ENCODE results near the gene EIF3D. TPM values are rescaled to one million over a fixed set of nuclear protein-coding genes. Genes with fewer than 3 reads are reported as not detected.

EIF3D gene
- total and polyA plus RNA-seq, 9 of the 15 experiments (the other 6 are each of a cell fraction or from before 2014, with no cell fraction given) = 191 to 422 (median 279) TPM

DNA sequence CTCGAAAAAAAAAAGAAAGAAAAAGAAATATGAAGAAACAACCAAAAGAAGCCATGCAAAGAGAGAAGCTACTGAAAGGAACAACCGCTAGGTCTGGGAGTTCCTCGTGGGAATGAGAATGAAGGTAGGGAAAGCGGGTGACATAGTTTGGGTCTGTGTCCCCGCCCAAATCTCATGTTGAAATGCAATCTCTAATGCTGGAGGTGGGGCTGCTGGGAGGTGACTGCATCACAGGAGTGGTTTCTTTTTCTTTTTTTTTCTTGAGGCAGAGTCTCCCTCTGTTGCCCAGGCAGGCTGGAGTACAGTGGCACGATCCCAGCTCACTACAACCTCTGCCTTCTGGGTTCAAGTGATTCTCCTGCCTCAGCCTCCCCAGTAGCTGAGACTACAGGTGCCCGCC, 37.8 kb downstream of the EIF3D start (continued):
- TF ChIP-seq ATF1 (CRISPR knock-in tag; IDR thresholded peaks at IDR 0.05) (no peak), ATF1 (tag; IDR thresholded peaks at IDR 0.05) (no peak), RBFOX2 (IDR thresholded peaks at IDR 0.05; ENCODE audit: low read depth, low read length) (no peak)

DNA sequence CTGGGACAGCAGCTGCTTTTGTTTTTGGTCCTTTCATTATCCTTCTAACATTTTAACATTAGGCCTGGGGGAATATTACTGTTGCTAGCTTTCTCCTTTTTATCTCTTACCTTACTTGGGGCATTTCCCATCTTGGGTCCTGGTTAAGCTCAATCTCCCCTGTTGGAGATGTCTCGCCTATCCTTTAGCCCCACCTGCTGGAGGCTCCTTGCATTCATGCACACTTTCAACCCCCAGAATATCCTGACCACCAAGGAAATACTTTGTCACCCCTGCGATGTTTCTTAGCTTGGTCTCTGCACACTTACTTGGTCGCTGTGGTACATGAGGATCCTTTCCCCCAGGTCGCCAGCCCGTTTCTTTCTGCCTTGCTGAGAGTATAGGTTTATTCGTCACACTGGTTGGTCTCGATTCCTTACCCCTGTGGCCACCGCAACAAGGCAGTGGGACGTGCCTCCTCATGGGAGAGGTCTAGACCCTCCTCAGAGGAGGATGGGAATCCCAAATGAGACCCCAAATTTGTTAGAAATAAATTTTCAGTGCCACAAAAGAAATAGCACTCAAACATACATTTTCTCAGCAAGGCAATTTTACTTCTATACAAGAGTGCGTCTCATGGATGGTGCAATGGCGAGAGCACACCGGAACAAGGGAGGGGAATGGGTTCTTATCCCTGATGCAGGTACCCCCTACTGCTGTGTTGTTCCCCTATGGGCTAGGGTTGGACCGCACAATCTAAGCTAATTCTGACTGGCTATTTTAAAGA, 42.2 kb downstream of the EIF3D start:
- Histone ChIP-seq H3K27ac (ENCODE audit: extremely low read depth, low read depth, low read length) (no peak overlapping the region), H3K36me3 (ENCODE audit: control insufficient read depth, insufficient read depth, low read length) (peaks cover 41% of the 10 kb centered on the region; the same call in 2 of the 3 replicates), H2AFZ (ENCODE audit: low read depth, low read length) (no peak overlapping the region), H3K9ac (ENCODE audit: insufficient read depth in 1 of 2, low read depth in 2 of 2, low read length in 2 of 2) (no peak overlapping the region), H4K20me1 (replicated peaks; ENCODE audit: control insufficient read depth, insufficient read depth, low read length) (no peaks in the 10 kb centered on the region), H3K9me3 (replicated peaks; ENCODE audit: control insufficient read depth, insufficient read depth, low read depth, low read length) (peaks cover 8% of the 10 kb centered on the region), H3K27me3 (ENCODE audit: control insufficient read depth in 2 of 2, insufficient read depth in 2 of 2, low read length in 2 of 2) (no peaks in the 10 kb centered on the region), H3K9me1 (ENCODE audit: control insufficient read depth, insufficient read depth, low read length) (no peaks in the 10 kb centered on the region), H3K4me1 (replicated peaks in 1 of 2; ENCODE audit: control insufficient read depth in 2 of 2, insufficient read depth in 2 of 2, low read length in 2 of 2) (peaks cover 0 to 7% of the 10 kb centered on the region in 2 experiments; a peak in 3 of 5 replicates), H3K79me2 (ENCODE audit: control insufficient read depth, insufficient read depth, low read length) (no peaks in the 10 kb centered on the region), H3K4me2 (ENCODE audit: insufficient read depth, low read length) (no peak overlapping the region), H3K4me3 (no peak overlapping the region)
- DNase-seq (ENCODE audit: extremely low read depth in 1 of 4, low spot score in 3 of 4) (peak in 2 of 4 experiments; percentile 22 to 61), ATAC-seq (0 out of 3 replicates have a peak, but pooled peaks have one; percentile 26), FAIRE-seq (peak; percentile 79)
- CTCF ChIA-PET (ENCODE audit: low intra/inter-chr PET ratio) = interaction anchor here (1.1 kb wide), 1 partner anchor 185 kb away, joined by 5 read pairs; no protein-coding TSS in a partner anchor
- no TSS peak for BruUV-seq (replicated peaks)
- in situ Hi-C loops (cut with MboI) = no loop called here
- POLR2A ChIA-PET = interaction anchor here (0.7 to 1.1 kb wide), 2 partner anchors 11 to 247 kb away, joined by 3 to 5 read pairs; partner anchors contain the start of gene APOL2
- intact Hi-C loops (cut with micrococcal nuclease) = no loop called here
- WGBS (ENCODE audit: insufficient coverage, low coverage, missing lambda C conversion rate) = 83% methylated on average over 13 of the region's 13 CpGs
- TF ChIP-seq CBX3 (IDR thresholded peaks at IDR 0.05; ENCODE audit: borderline replicate concordance in 1 of 2, low read length in 2 of 2) = peak in 1 of 2 experiments; percentile 85; a peak in 1 of 3 replicates
- TF ChIP-seq ARID2 (IDR thresholded peaks at IDR 0.05) = peak; percentile 46; the same call in 1 of the 2 replicates
- peak; percentile 62; the same call in 1 of the 2 replicates for TF ChIP-seq CBX5 (IDR thresholded peaks at IDR 0.05; ENCODE audit: borderline replicate concordance, low read depth)
- peak; percentile 31 to 69; a peak in 3 of 4 replicates for TF ChIP-seq RAD21 (CRISPR knock-in tag; conservative IDR thresholded peaks at IDR 0.05 in 1 of 2, IDR thresholded peaks at IDR 0.05 in 1 of 2)
- TF ChIP-seq SMAD1 (IDR thresholded peaks at IDR 0.05; ENCODE audit: low read depth, low read length, partially characterized antibody) = no peak
- TF ChIP-seq CC2D1A (IDR thresholded peaks at IDR 0.05) = peak; percentile 49; the same call in 1 of the 2 replicates
- peak; percentile 49; the same call in 1 of the 2 replicates for TF ChIP-seq SMC3 (conservative IDR thresholded peaks at IDR 0.05; ENCODE audit: insufficient read depth, low read depth, low read length)
- TF ChIP-seq, protein P1, sequence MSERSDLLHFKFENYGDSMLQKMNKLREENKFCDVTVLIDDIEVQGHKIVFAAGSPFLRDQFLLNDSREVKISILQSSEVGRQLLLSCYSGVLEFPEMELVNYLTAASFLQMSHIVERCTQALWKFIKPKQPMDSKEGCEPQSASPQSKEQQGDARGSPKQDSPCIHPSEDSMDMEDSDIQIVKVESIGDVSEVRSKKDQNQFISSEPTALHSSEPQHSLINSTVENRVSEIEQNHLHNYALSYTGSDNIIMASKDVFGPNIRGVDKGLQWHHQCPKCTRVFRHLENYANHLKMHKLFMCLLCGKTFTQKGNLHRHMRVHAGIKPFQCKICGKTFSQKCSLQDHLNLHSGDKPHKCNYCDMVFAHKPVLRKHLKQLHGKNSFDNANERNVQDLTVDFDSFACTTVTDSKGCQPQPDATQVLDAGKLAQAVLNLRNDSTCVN (CRISPR knock-in tag; IDR thresholded peaks at IDR 0.05) = no peak
- TF ChIP-seq, protein P2, sequence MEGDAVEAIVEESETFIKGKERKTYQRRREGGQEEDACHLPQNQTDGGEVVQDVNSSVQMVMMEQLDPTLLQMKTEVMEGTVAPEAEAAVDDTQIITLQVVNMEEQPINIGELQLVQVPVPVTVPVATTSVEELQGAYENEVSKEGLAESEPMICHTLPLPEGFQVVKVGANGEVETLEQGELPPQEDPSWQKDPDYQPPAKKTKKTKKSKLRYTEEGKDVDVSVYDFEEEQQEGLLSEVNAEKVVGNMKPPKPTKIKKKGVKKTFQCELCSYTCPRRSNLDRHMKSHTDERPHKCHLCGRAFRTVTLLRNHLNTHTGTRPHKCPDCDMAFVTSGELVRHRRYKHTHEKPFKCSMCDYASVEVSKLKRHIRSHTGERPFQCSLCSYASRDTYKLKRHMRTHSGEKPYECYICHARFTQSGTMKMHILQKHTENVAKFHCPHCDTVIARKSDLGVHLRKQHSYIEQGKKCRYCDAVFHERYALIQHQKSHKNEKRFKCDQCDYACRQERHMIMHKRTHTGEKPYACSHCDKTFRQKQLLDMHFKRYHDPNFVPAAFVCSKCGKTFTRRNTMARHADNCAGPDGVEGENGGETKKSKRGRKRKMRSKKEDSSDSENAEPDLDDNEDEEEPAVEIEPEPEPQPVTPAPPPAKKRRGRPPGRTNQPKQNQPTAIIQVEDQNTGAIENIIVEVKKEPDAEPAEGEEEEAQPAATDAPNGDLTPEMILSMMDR (IDR thresholded peaks at IDR 0.05 in 2 of 3, conservative IDR thresholded peaks at IDR 0.05 in 1 of 3; ENCODE audit: insufficient read depth in 2 of 3, low read depth in 1 of 3, low read length in 3 of 3) = peak; percentile 58 to 71 (median 59)
- TF ChIP-seq HSF4 (CRISPR knock-in tag; IDR thresholded peaks at IDR 0.05; ENCODE audit: borderline replicate concordance) = no peak
- no peak for TF ChIP-seq RNF2 (IDR thresholded peaks at IDR 0.05)
- TF ChIP-seq, protein P3, sequence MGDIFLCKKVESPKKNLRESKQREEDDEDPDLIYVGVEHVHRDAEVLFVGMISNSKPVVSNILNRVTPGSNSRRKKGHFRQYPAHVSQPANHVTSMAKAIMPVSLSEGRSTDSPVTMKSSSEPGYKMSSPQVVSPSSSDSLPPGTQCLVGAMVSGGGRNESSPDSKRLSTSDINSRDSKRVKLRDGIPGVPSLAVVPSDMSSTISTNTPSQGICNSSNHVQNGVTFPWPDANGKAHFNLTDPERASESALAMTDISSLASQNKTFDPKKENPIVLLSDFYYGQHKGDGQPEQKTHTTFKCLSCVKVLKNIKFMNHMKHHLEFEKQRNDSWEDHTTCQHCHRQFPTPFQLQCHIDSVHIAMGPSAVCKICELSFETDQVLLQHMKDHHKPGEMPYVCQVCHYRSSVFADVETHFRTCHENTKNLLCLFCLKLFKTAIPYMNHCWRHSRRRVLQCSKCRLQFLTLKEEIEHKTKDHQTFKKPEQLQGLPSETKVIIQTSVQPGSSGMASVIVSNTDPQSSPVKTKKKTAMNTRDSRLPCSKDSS (IDR thresholded peaks at IDR 0.05; ENCODE audit: low read depth, partially characterized antibody) = peak; percentile 61

Measured in K562 (cell line).